C4-2B (cell line): ENCODE results near the gene ARFRP1.

ENCODE experiments used
- ZFX ChIP-seq: fragments of 450-650 bp; IDR thresholded peaks from 2 replicates; pipeline ENCODE4 v1.6.1; 2017
- TF ChIP-seq, protein P1 (sequence below): fragments of 450-650 bp; conservative IDR thresholded peaks from 2 replicates; pipeline ENCODE4 v1.5.1; 2017; ENCODE audit warnings: mild to moderate bottlenecking

DNA sequence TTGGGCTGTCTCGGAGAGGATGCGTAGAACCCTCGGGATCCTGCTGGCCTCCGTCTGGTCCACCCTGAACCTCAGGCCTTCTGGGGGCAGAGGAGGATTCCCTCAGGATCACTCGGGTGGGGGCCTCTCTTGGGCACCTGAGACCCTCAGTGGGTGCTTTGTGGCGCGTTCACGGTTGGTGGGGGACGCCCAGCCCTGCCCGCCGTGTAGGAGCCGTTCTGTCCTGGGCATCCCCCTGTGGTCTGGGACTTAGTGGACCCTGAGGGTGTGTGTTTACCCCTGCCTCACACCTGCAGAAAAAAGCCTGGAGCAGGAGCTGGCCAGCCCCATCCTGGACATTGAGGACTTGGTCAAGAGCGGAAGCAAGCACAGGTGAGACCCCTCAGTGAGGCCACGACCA, 42.1 kb downstream of the ARFRP1 start:
- TF ChIP-seq, protein P1, sequence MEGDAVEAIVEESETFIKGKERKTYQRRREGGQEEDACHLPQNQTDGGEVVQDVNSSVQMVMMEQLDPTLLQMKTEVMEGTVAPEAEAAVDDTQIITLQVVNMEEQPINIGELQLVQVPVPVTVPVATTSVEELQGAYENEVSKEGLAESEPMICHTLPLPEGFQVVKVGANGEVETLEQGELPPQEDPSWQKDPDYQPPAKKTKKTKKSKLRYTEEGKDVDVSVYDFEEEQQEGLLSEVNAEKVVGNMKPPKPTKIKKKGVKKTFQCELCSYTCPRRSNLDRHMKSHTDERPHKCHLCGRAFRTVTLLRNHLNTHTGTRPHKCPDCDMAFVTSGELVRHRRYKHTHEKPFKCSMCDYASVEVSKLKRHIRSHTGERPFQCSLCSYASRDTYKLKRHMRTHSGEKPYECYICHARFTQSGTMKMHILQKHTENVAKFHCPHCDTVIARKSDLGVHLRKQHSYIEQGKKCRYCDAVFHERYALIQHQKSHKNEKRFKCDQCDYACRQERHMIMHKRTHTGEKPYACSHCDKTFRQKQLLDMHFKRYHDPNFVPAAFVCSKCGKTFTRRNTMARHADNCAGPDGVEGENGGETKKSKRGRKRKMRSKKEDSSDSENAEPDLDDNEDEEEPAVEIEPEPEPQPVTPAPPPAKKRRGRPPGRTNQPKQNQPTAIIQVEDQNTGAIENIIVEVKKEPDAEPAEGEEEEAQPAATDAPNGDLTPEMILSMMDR = no peak
- no peak for TF ChIP-seq ZFX
